ENCODE data around the gene IRAK1. TPM values are rescaled to one million over a fixed set of nuclear protein-coding genes. Genes with fewer than 3 reads are reported as not detected.

Gene IRAK1
- total RNA-seq, 1 experiment from 2014 or later = 147 TPM

- CTCF ChIA-PET = no interaction called here
- H3K36me3 ChIP-seq (ENCODE audit: insufficient read depth, low read length, poor library complexity, severe bottlenecking) = peaks cover 7% of the 10 kb centered on the region
- H3K9me3 ChIP-seq (ENCODE audit: low read depth, low read length, poor library complexity, severe bottlenecking) = no peaks in the 10 kb centered on the region
- no peaks in the 10 kb centered on the region for H3K27me3 ChIP-seq (replicated peaks; ENCODE audit: insufficient read depth, low read depth, low read length, poor library complexity)
- H3K4me3 ChIP-seq (ENCODE audit: low read depth, low read length, poor library complexity, severe bottlenecking) = no peak overlapping the region
- no peak for DNase-seq (ENCODE audit: low spot score)
- BruUV-seq (replicated peaks) = TSS peak; percentile 78
- POLR2A ChIA-PET (ENCODE audit: low non-redundant PET) = no interaction called here
- intact Hi-C loops (cut with micrococcal nuclease; ENCODE audit: unreplicated experiment) = no loop called here
- H3K27ac ChIP-seq (ENCODE audit: low read depth, low read length, poor library complexity, severe bottlenecking) = no peak overlapping the region
- no peaks in the 10 kb centered on the region for H3K4me1 ChIP-seq (ENCODE audit: insufficient read depth, low read length, poor library complexity, severe bottlenecking)
- TF ChIP-seq CTCF (conservative IDR thresholded peaks at IDR 0.05; ENCODE audit: low read depth, low read length) (no peak), EZH2 (IDR thresholded peaks at IDR 0.05; ENCODE audit: borderline replicate concordance, low read depth, low read length, poor library complexity, severe bottlenecking) (no peak)
These were observed 9.2 kb downstream of the IRAK1 start for GRCh38 chrX:154010330-154011087.

- no TSS peak for BruUV-seq (replicated peaks)
- TF ChIP-seq EZH2 (IDR thresholded peaks at IDR 0.05; ENCODE audit: borderline replicate concordance, low read depth, low read length, poor library complexity, severe bottlenecking) = no peak
- no peak for TF ChIP-seq CTCF (conservative IDR thresholded peaks at IDR 0.05; ENCODE audit: low read depth, low read length)
- no peak overlapping the region for H3K27ac ChIP-seq (ENCODE audit: low read depth, low read length, poor library complexity, severe bottlenecking)
- intact Hi-C loops (cut with micrococcal nuclease; ENCODE audit: unreplicated experiment) = no loop called here
- H3K27me3 ChIP-seq (replicated peaks; ENCODE audit: insufficient read depth, low read depth, low read length, poor library complexity) = no peaks in the 10 kb centered on the region
- CTCF ChIA-PET = no interaction called here
- no peak overlapping the region for H3K4me3 ChIP-seq (ENCODE audit: low read depth, low read length, poor library complexity, severe bottlenecking)
- peaks cover 4% of the 10 kb centered on the region for H3K36me3 ChIP-seq (ENCODE audit: insufficient read depth, low read length, poor library complexity, severe bottlenecking)
- H3K4me1 ChIP-seq (ENCODE audit: insufficient read depth, low read length, poor library complexity, severe bottlenecking) = no peaks in the 10 kb centered on the region
- POLR2A ChIA-PET (ENCODE audit: low non-redundant PET) = no interaction called here
- no peak for DNase-seq (ENCODE audit: low spot score)
- no peaks in the 10 kb centered on the region for H3K9me3 ChIP-seq (ENCODE audit: low read depth, low read length, poor library complexity, severe bottlenecking)
These were observed 11.2 kb downstream of the IRAK1 start for GRCh38 chrX:154008521-154008920.

GRCh38 chrX:154006947-154007346, 12.8 kb downstream of the IRAK1 start:
- CTCF ChIA-PET = no interaction called here
- no peak for DNase-seq (ENCODE audit: low spot score)

More at GRCh38 chrX:154006947-154007346, 12.8 kb downstream of the IRAK1 start:
- Histone ChIP-seq H3K9me3 (ENCODE audit: low read depth, low read length, poor library complexity, severe bottlenecking) (no peaks in the 10 kb centered on the region), H3K36me3 (ENCODE audit: insufficient read depth, low read length, poor library complexity, severe bottlenecking) (no peaks in the 10 kb centered on the region), H3K27me3 (replicated peaks; ENCODE audit: insufficient read depth, low read depth, low read length, poor library complexity) (no peaks in the 10 kb centered on the region), H3K27ac (ENCODE audit: low read depth, low read length, poor library complexity, severe bottlenecking) (no peak overlapping the region), H3K4me3 (ENCODE audit: low read depth, low read length, poor library complexity, severe bottlenecking) (no peak overlapping the region), H3K4me1 (ENCODE audit: insufficient read depth, low read length, poor library complexity, severe bottlenecking) (no peaks in the 10 kb centered on the region)
- TF ChIP-seq CTCF (conservative IDR thresholded peaks at IDR 0.05; ENCODE audit: low read depth, low read length) = no peak
- no peak for TF ChIP-seq EZH2 (IDR thresholded peaks at IDR 0.05; ENCODE audit: borderline replicate concordance, low read depth, low read length, poor library complexity, severe bottlenecking)
- BruUV-seq (replicated peaks) = no TSS peak
- intact Hi-C loops (cut with micrococcal nuclease; ENCODE audit: unreplicated experiment) = no loop called here
- POLR2A ChIA-PET (ENCODE audit: low non-redundant PET) = no interaction called here
